IMR-90 (cell line): ENCODE results near the gene SLC25A26. TPM values are rescaled to one million over a fixed set of nuclear protein-coding genes. Genes with fewer than 3 reads are reported as not detected.
A peak's percentile ranks its signal among the peaks of the same experiment; 100 is the strongest.

Experiments
- ATAC-seq: fragments of 200-7000 bp; cut with Tn5 transposase; 2 replicates; pipeline ENCODE4 v1.9.1; 2020; ENCODE audit warnings: low read depth, mild to moderate bottlenecking, moderate library complexity
- Bru-seq: library from RNA; stranded (reverse); fragments of 400-500 nt; gene quantifications from one replicate; lab custom pipeline; 2021; lab: Mats Ljungman, UMichigan
- BruChase-seq, 2 experiments: library from RNA; stranded (reverse); fragments of 400-500 nt; gene quantifications; one replicate each; lab custom pipeline; 2021; lab: Mats Ljungman, UMichigan
- BruUV-seq: library from RNA; stranded (reverse); fragments of 400-500 nt; replicated peaks from 2 replicates; lab custom pipeline; 2021; lab: Mats Ljungman, UMichigan
- CTCF ChIA-PET: fragments of 300-600 bp; formaldehyde crosslinking; extraction: SDS; loops from one replicate; lab custom pipeline; 2021; ENCODE audit warnings: antibody characterized with exemption; lab: Yijun Ruan, JAX
- POLR2A ChIA-PET: fragments of 300-600 bp; sonication (Branson Sonifier 250); formaldehyde crosslinking; loops from one replicate; lab custom pipeline; 2022; ENCODE audit warnings: antibody characterized with exemption; ENCODE audit not compliant: unreplicated experiment; lab: Charles Lee
- DNase-seq: peaks from one replicate; pipeline ENCODE4 v3.0.0; 2013
- H2AFZ ChIP-seq: replicated peaks from 2 replicates; pipeline ENCODE3; 2013; ENCODE audit warnings: low read length, mild to moderate bottlenecking; ENCODE audit not compliant: poor library complexity
- H2AK5ac ChIP-seq: 2 replicates; pipeline ENCODE4 v1.6.1; 2013; ENCODE audit warnings: low read depth, low read length, inconsistent platforms
- H2AK9ac ChIP-seq: replicated peaks from 2 replicates; pipeline ENCODE3; 2013; ENCODE audit warnings: mild to moderate bottlenecking, low read depth, low read length, moderate library complexity; ENCODE audit not compliant: poor library complexity
- H2BK120ac ChIP-seq: 2 replicates; pipeline ENCODE4 v1.6.1; 2013; ENCODE audit warnings: low read depth, low read length, inconsistent platforms
- H2BK15ac ChIP-seq: 3 replicates; pipeline ENCODE4 v1.6.1; 2013; ENCODE audit warnings: low read depth, low read length, inconsistent platforms
- H2BK20ac ChIP-seq: 2 replicates; pipeline ENCODE4 v1.6.1; 2013; ENCODE audit warnings: low read depth, mild to moderate bottlenecking, inconsistent platforms, low read length, moderate library complexity
- H2BK5ac ChIP-seq: 2 replicates; pipeline ENCODE4 v1.6.1; 2013; ENCODE audit warnings: mild to moderate bottlenecking, low read depth, low read length, inconsistent platforms; ENCODE audit not compliant: poor library complexity, severe bottlenecking
- H3K14ac ChIP-seq: replicated peaks from 2 replicates; pipeline ENCODE4 v1.6.1; 2013; ENCODE audit warnings: low read depth, low read length, inconsistent platforms
- H3K18ac ChIP-seq: 2 replicates; pipeline ENCODE4 v1.6.1; 2013; ENCODE audit warnings: low read depth, low read length, control low read depth
- H3K23ac ChIP-seq: 2 replicates; pipeline ENCODE4 v1.6.1; 2013; ENCODE audit warnings: low read depth, low read length, inconsistent platforms
- H3K27ac ChIP-seq: 2 replicates; pipeline ENCODE4 v1.5.1; 2013; ENCODE audit warnings: mild to moderate bottlenecking, control low read depth, low read length; ENCODE audit not compliant: insufficient read depth
- H3K27me3 ChIP-seq: 2 replicates; pipeline ENCODE4 v1.6.1; 2013; ENCODE audit warnings: low read length; ENCODE audit not compliant: control insufficient read depth, insufficient read depth
- H3K36me3 ChIP-seq: 2 replicates; pipeline ENCODE4 v1.6.1; 2013; ENCODE audit warnings: low read length, mixed read lengths; ENCODE audit not compliant: control insufficient read depth, insufficient read depth
- H3K4ac ChIP-seq: 2 replicates; pipeline ENCODE4 v1.6.1; 2013; ENCODE audit warnings: low read depth, low read length, inconsistent platforms
- H3K4me1 ChIP-seq: 2 replicates; pipeline ENCODE4 v1.6.1; 2013; ENCODE audit warnings: low read length, mixed read lengths; ENCODE audit not compliant: control insufficient read depth, insufficient read depth
- H3K4me2 ChIP-seq: 2 replicates; pipeline ENCODE4 v1.6.1; 2013; ENCODE audit warnings: low read depth, mild to moderate bottlenecking, control low read depth, low read length, moderate library complexity
- H3K4me3 ChIP-seq: 2 replicates; pipeline ENCODE4 v1.5.1; 2013; ENCODE audit warnings: low read depth, mild to moderate bottlenecking, control low read depth, low read length, moderate library complexity; ENCODE audit not compliant: insufficient read depth
- H3K56ac ChIP-seq: 2 replicates; pipeline ENCODE4 v1.6.1; 2013; ENCODE audit warnings: low read length, inconsistent platforms; ENCODE audit not compliant: insufficient read depth; ENCODE audit errors: extremely low read depth
- H3K79me1 ChIP-seq, 2 experiments: 2 replicates each; pipeline ENCODE4 v1.6.1; 2013; ENCODE audit warnings: low read length in 2 of 2, inconsistent platforms in 1 of 2, low read depth in 1 of 2
- H3K9ac ChIP-seq: 2 replicates; pipeline ENCODE4 v1.6.1; 2013; ENCODE audit warnings: low read depth, low read length, control low read depth
- H3K9me1 ChIP-seq: 2 replicates; pipeline ENCODE4 v1.6.1; 2013; ENCODE audit warnings: low read length, inconsistent platforms; ENCODE audit not compliant: insufficient read depth
- H3K9me3 ChIP-seq: 2 replicates; pipeline ENCODE4 v1.6.1; 2013; ENCODE audit warnings: low read length; ENCODE audit not compliant: control insufficient read depth, insufficient read depth
- H4K20me1 ChIP-seq: 2 replicates; pipeline ENCODE4 v1.6.1; 2013; ENCODE audit warnings: low read length, inconsistent platforms; ENCODE audit not compliant: insufficient read depth
- H4K5ac ChIP-seq: 2 replicates; pipeline ENCODE4 v1.6.1; 2013; ENCODE audit warnings: mild to moderate bottlenecking, low read depth, low read length, control low read depth
- H4K8ac ChIP-seq, 2 experiments: 2 replicates each; pipeline ENCODE4 v1.6.1; 2013; ENCODE audit warnings: low read depth in 2 of 2, low read length in 2 of 2, control low read depth in 1 of 2, inconsistent platforms in 1 of 2
- H4K91ac ChIP-seq: 2 replicates; pipeline ENCODE4 v1.6.1; 2013; ENCODE audit warnings: low read depth, low read length, inconsistent platforms; ENCODE audit not compliant: insufficient read depth
- BHLHE40 ChIP-seq: fragments of 150-350 bp; IDR thresholded peaks from 2 replicates; pipeline ENCODE4 v1.6.1; 2016; ENCODE audit warnings: mild to moderate bottlenecking, low read depth, low read length
- CHD1 ChIP-seq: IDR thresholded peaks from 2 replicates; pipeline ENCODE4 v1.6.1; 2012; ENCODE audit warnings: low read depth, low read length, improper control_type of control experiment
- ELK1 ChIP-seq: fragments of 150-350 bp; IDR thresholded peaks from 2 replicates; pipeline ENCODE4 v1.6.1; 2016; ENCODE audit warnings: low read depth, mild to moderate bottlenecking, low read length, moderate library complexity, borderline replicate concordance
- FOS ChIP-seq: fragments of 150-350 bp; IDR thresholded peaks from 2 replicates; pipeline ENCODE4 v1.6.1; 2016; ENCODE audit warnings: low read depth, low read length
- MAZ ChIP-seq: IDR thresholded peaks from 2 replicates; pipeline ENCODE4 v1.6.1; 2012; ENCODE audit warnings: low read depth, mild to moderate bottlenecking, low read length, improper control_type of control experiment, moderate library complexity, borderline replicate concordance
- MXI1 ChIP-seq: IDR thresholded peaks from 2 replicates; pipeline ENCODE4 v1.6.1; 2012; ENCODE audit warnings: low read depth, mild to moderate bottlenecking, low read length, moderate library complexity, borderline replicate concordance
- POLR2A ChIP-seq: IDR thresholded peaks from 2 replicates; pipeline ENCODE4 v1.6.1; 2012; ENCODE audit warnings: mild to moderate bottlenecking, low read depth, low read length
- RCOR1 ChIP-seq: IDR thresholded peaks from 2 replicates; pipeline ENCODE4 v1.6.1; 2012; ENCODE audit warnings: mild to moderate bottlenecking, low read length, improper control_type of control experiment; ENCODE audit not compliant: insufficient replicate concordance
- RFX5 ChIP-seq: IDR thresholded peaks from 2 replicates; pipeline ENCODE4 v1.8.0; 2012; ENCODE audit warnings: low read depth, mild to moderate bottlenecking, low read length, moderate library complexity
- USF2 ChIP-seq: fragments of 150-350 bp; IDR thresholded peaks from 2 replicates; pipeline ENCODE4 v1.6.1; 2017; ENCODE audit warnings: mild to moderate bottlenecking, antibody characterized with exemption, low read length, low read depth
- WGBS, 2 experiments: methylation state at CpG; one replicate each; pipeline versions ENCODE4 v1.1.5 to v1.1.7; 2013; ENCODE audit warnings: missing lambda C conversion rate in 2 of 2; ENCODE audit not compliant: insufficient read length in 1 of 2; ENCODE audit errors: extremely low coverage in 2 of 2; 5-methylcytosine and 5-hydroxymethylcytosine counted together
- dilution Hi-C: fragments of 300-500 bp; cut with HindIII; formaldehyde crosslinking; loops from one replicate; pipeline ENCODE4 v1.14.3; 2018; ENCODE audit warnings: low sequenced_read_pairs; ENCODE audit not compliant: unreplicated experiment
- in situ Hi-C: fragments of 300-500 bp; cut with MboI; formaldehyde crosslinking; loops from 3 replicates; pipeline ENCODE4 v1.14.3; 2019; ENCODE audit warnings: low sequenced_read_pairs, inconsistent platforms, mixed read lengths
- intact Hi-C: fragments of 100-400 bp; cut with micrococcal nuclease; formaldehyde crosslinking; loops from 2 replicates; pipeline ENCODE4 v1.10.0; 2022
- long read RNA-seq: library from polyadenylated mRNA; unstranded; transcript quantifications from one replicate; pipeline ENCODE4 v2.0.0, GENCODE V29; 2021; ENCODE audit not compliant: unreplicated experiment
- polyA plus RNA-seq, 3 experiments: library from polyadenylated mRNA; depleted of rRNA; stranded (reverse); fragments of >200 nt; gene quantifications; 2 replicates each; pipeline ENCODE4 v1.2.3, GENCODE V29; 2012; ENCODE audit warnings: low replicate concordance in 1 of 3
- total RNA-seq: library from RNA; depleted of rRNA; stranded (reverse); fragments of >200 nt; gene quantifications from 2 replicates; pipeline ENCODE4 v1.2.3, GENCODE V29; 2012; rRNA removed

SLC25A26 gene, protein sequence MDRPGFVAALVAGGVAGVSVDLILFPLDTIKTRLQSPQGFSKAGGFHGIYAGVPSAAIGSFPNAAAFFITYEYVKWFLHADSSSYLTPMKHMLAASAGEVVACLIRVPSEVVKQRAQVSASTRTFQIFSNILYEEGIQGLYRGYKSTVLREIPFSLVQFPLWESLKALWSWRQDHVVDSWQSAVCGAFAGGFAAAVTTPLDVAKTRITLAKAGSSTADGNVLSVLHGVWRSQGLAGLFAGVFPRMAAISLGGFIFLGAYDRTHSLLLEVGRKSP
- 12.7 and 17.5 TPM in 2 replicates for total RNA-seq
- polyA plus RNA-seq (2012; rRNA removed): 8.5 and 10.9 TPM in 2 replicates
- polyA plus RNA-seq (2012; cell fraction: cytosol; rRNA removed): 5.6 and 13.2 TPM in 2 replicates
- 3.1 and 7.2 TPM in 2 replicates for polyA plus RNA-seq (2012; cell fraction: nucleus; rRNA removed; ENCODE audit: low replicate concordance)
- Bru-seq, nascent RNA: percentile 62 among the genes with signal in this experiment
- BruChase-seq, experiment 1, labeled RNA remaining after a 6-hour chase: percentile 46 among the genes with signal in this experiment
- BruChase-seq, experiment 2, labeled RNA remaining after a 2-hour chase: percentile 50 among the genes with signal in this experiment
- long read RNA-seq, partial matches to known transcripts: 8 of 11 reads
- long read RNA-seq, other reads (novel, unspliced or antisense): 3 of 11 reads

- H3K56ac ChIP-seq: no peak within 1 kb of the TSS
- peaks cover 11% of the 10 kb centered on the region in 2 experiments; a peak in 3 of 4 replicates for H3K79me1 ChIP-seq
- ATAC-seq (peak; percentile 99), DNase-seq (peak; percentile 95)
- H3K18ac ChIP-seq: no peak within 1 kb of the TSS; the same call in 1 of the 2 replicates
- H2AK5ac ChIP-seq: no peak within 1 kb of the TSS
- no peak for TF ChIP-seq RCOR1
- no peak for TF ChIP-seq FOS
- TF ChIP-seq CHD1: peak; percentile 79; the same call in 1 of the 2 replicates
- TF ChIP-seq RFX5: no peak
- TF ChIP-seq ELK1: no peak
- peak; percentile 89 for TF ChIP-seq POLR2A
- peak; percentile 88 for TF ChIP-seq MAZ
- TF ChIP-seq USF2: peak; percentile 97
- TF ChIP-seq MXI1: peak; percentile 99
- TF ChIP-seq BHLHE40: peak; percentile 99
- peak within 1 kb of the TSS; percentile 73 for H4K5ac ChIP-seq
- no peak within 1 kb of the TSS for H2BK120ac ChIP-seq
- peak within 1 kb of the TSS; percentile 33; the same call in 1 of the 2 replicates for H4K91ac ChIP-seq
- peak within 1 kb of the TSS; percentile 75 to 89; a peak in 3 of 4 replicates for H4K8ac ChIP-seq
- intact Hi-C loops (no loop called here), dilution Hi-C loops (no loop called here), in situ Hi-C loops (no loop called here)
- H3K9me3 ChIP-seq: no peaks in the 10 kb centered on the region
- no peaks in the 10 kb centered on the region for H3K4me1 ChIP-seq
- H2BK5ac ChIP-seq: peak within 1 kb of the TSS; percentile 69
- TSS peak; percentile 61 for BruUV-seq
- ChIA-PET POLR2A (no interaction called here), CTCF (interaction anchor here (1.5 kb wide), 1 partner anchor 15 kb away, joined by 3 read pairs; no protein-coding TSS in a partner anchor)
- H3K4me3 ChIP-seq: peak within 1 kb of the TSS; percentile 80
- 0 out of 2 replicates have a peak within 1 kb of the TSS, but pooled peaks have one; percentile 31 for H3K23ac ChIP-seq
- H3K27ac ChIP-seq: peak within 1 kb of the TSS; percentile 72
- H3K14ac ChIP-seq: 0 out of 2 replicates have a peak within 1 kb of the TSS, but pooled peaks have one; percentile 19
- H3K4ac ChIP-seq: peak within 1 kb of the TSS; percentile 38; the same call in 1 of the 2 replicates
- no peak within 1 kb of the TSS for H2AK9ac ChIP-seq
- H3K27me3 ChIP-seq: peaks cover 4% of the 10 kb centered on the region
- peak within 1 kb of the TSS; percentile 89 for H3K4me2 ChIP-seq
- H2BK15ac ChIP-seq: no peak within 1 kb of the TSS
- H4K20me1 ChIP-seq: no peaks in the 10 kb centered on the region; the same call in 1 of the 2 replicates
- H2BK20ac ChIP-seq: no peak within 1 kb of the TSS
- H2AFZ ChIP-seq: peak within 1 kb of the TSS; percentile 97
- H3K9me1 ChIP-seq: no peaks in the 10 kb centered on the region
- 1% methylated on average over 40 of the region's 56 CpGs; no CpG with 5 or more reads in 1 of the 2 experiments for WGBS, 2 experiments
- peak within 1 kb of the TSS; percentile 71 for H3K9ac ChIP-seq
- no peaks in the 10 kb centered on the region for H3K36me3 ChIP-seq
Observed at GRCh38 chr3:66220602-66221377, at the start of gene SLC25A26. SLC25A26 (plus strand) TSS chr3:66221001; CDS start chr3:66221095, 94 bp downstream.
